ENCODE results near the gene ENPP6.

DNA sequence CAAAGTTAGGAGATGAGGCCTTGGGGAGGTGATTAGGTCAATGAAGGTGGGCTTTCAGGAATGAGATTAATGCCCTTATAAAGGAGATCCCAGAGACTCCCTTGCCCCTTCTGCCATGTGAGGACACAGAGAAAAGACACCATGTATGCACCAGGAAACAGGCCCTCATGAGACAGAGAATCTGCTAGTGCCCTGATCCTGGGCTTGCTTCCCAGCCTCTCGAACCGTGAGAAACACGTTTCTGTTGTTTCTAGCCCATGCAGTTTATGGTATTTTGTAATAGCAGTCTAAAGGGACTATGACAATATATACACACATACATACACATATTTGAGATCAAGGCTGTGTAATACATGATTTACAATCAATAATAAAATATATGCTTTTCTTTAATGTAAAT lies 41.4 kb upstream of the ENPP6 start:
- TF ChIP-seq, protein P1, sequence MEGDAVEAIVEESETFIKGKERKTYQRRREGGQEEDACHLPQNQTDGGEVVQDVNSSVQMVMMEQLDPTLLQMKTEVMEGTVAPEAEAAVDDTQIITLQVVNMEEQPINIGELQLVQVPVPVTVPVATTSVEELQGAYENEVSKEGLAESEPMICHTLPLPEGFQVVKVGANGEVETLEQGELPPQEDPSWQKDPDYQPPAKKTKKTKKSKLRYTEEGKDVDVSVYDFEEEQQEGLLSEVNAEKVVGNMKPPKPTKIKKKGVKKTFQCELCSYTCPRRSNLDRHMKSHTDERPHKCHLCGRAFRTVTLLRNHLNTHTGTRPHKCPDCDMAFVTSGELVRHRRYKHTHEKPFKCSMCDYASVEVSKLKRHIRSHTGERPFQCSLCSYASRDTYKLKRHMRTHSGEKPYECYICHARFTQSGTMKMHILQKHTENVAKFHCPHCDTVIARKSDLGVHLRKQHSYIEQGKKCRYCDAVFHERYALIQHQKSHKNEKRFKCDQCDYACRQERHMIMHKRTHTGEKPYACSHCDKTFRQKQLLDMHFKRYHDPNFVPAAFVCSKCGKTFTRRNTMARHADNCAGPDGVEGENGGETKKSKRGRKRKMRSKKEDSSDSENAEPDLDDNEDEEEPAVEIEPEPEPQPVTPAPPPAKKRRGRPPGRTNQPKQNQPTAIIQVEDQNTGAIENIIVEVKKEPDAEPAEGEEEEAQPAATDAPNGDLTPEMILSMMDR (IDR thresholded peaks at IDR 0.05) = no peak
- TF ChIP-seq POLR2AphosphoS5 (IDR thresholded peaks at IDR 0.05) (no peak), POLR2A (IDR thresholded peaks at IDR 0.05) (no peak)
